HG02943 (cell line): ENCODE measurements around the gene FNDC3B.
A peak's percentile ranks its signal among the peaks of the same experiment; 100 is the strongest.

Experiments used
- ATAC-seq: cut with Tn5 transposase; IDR thresholded peaks from one replicate; pipeline ENCODE4 v1.9.1; 2021; ENCODE audit warnings: mild to moderate bottlenecking, low read depth, moderate library complexity; ENCODE audit not compliant: unreplicated experiment

FNDC3B gene

DNA sequence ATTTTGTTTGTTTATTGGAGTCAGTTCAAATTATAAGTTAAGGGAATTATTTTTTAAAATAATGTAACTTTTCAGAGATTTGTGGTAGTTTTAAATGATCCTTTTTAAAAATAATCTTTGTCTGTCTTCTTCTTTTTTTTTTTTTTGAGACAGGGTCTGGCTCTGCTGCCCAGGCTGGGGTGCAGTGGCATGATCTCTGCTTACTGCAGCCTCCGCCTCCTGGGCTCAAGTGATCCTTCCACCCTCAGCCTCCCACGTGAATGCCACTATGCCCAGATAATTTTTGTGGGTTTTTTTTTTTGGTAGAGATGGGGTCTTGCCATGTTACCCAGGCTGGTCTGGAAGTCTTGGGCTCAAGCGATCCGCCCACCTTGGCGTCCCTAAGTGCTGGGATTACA lies 12.6 kb downstream of the FNDC3B start:
- ATAC-seq, result no peak

DNA sequence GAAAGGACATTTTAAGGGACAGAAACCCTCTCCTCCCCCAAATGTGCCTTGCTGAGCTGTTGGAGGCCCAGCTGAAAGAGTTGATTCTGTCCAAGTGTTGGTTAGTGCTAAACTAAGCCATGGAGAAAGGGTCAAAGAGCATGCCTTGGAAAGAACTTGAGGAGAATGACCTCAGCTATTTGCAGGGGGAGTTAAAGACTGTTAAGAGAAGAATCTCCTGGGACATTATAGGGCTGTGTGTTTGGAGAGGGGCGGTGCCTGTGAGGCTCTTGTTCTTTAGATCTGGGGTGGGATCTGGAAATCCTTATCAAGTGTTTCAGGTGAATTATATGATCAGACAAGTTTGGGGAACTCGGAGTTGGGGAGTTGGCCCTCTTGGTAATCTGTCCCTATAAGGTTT lies 13.0 kb downstream of the FNDC3B start:
- no peak for ATAC-seq

DNA sequence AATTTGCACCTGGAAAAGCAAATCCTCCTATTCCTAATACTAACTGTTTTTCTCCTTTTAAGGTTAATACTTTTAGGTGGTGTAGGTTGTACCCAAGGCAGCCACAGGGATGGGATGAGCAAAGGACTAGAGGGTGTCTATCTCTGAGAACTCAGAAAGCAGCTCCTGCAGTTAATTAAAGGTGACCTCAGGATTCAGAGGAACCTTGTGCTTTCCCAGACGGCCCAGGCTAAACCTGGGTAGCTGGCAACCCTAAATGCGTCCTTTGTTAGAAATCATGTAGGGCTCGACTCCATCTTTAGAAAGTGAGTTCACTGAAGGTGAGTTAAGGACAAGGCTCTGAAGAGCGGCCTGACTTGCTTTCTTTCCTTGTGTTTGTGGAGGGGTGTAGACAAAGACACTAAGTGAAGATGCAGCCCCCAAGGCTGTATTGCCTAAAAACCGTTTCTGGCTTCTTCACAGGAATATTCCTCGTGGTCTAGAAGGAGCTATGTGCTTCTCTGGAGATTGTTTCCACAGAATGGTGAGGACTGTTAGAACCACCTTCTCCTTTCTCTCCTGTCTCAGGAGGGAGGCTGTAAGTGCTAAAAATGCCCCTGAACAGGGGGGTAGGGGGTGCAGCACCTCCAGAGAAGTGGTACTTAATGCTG lies 14.9 kb downstream of the FNDC3B start:
- ATAC-seq, result no peak

DNA sequence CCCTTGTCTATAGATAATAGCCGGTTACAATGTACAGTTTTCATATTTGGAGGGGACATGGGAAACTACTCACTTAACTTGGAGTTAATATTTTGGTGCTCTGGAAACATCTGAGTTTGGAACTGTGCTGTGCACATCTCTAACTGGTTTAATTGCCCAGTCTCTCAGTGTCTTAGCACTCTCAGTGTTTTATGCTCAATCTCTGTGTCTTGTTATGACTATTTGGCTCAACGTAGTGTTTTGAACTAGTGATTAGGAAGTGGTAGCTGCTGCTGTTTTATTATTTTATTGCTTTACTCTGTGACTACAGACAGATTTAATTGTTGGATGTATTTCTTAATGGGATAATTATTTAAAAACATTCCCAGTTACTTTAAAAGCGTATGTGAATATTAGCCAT lies 17.0 kb downstream of the FNDC3B start:
- ATAC-seq, result no peak

DNA sequence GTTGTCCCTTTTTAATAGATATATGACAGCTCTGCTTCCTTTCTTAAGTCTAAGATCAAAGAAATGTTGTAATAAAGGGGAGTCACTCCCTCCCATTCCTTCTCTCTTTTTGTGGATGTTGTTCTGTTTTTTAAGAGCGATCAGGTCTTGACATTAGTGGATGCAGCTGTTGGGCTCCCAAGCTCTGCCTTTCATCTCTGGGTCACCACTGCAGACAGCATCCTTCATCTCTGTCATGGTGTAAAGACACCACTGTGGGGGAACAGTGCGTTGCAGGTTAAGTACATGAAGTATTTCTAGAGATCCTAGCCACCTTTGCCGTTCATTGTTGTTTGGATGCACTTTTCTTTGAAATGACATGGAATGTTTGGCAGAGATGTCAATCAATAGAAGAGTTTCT lies 17.7 kb downstream of the FNDC3B start:
- no peak for ATAC-seq

DNA sequence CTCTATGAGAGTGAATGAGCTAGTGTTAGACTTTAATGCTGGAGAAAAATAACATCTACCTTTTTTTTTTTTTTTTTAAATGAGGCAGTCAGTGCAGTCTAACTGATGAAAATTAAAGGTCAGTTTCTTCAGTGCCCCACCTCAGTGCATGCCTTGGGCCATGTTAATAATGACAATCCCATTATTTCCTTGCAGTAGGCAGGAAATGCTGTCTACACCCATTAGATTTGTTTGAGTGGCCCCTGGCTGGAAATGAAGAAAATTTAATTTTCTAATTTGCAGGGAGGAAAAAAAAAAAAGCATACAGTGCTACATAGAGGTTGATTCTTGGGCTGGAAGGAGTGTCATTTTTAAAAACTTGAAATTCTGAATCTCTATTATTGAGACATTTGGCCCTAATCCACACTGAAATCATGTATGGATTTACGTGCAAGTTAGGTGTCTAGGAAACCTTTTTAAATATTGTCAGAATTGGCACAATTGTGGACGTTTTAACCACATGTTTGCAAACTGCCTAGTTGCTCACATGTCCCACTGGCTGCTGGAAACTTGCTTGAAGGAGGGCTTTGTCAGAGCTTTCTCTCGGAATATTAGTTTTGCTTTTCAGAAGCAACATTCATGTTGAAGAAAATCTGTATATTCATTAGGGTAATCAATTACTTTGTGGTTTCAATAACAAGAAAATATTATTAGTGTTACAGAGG lies 18.4 kb downstream of the FNDC3B start:
- no peak for ATAC-seq

DNA sequence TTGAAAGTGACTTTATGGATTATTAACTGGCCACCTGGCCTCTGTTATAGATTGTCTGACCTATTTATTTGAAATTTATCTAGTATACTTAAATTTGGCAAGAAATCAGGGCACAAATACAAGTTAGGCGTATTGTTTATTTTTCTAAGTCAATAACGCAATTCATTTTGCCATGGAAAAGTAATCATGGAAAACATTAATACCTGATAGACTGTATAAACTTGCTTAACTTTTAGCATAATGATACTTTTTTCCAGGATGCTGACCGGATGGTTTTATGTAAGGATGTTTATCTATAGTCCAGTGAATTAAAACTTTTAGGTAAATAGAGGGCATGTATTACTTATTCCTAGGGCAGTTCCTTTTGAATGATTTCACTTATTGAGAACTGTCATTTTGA lies 20.2 kb downstream of the FNDC3B start:
- no peak for ATAC-seq

DNA sequence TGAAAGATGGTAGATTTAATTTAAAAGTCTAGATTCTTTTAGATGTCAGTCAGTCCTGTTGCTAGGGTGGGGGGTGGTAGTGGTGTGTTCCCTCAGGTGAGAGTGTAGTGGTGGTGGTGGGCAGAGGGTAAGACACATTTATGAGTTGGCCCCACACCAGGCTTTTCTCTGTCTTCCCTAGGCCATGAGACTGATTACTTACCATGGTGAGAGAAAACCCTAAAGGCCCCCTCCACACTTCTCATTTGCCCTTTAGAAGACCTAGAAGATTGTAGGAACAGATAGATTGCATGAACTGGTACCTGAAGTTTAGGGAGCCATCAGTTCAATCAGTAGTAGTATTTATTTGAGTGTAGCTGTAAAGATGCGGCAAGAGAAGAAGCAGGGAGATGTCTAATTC lies 20.9 kb downstream of the FNDC3B start:
- ATAC-seq, result no peak

DNA sequence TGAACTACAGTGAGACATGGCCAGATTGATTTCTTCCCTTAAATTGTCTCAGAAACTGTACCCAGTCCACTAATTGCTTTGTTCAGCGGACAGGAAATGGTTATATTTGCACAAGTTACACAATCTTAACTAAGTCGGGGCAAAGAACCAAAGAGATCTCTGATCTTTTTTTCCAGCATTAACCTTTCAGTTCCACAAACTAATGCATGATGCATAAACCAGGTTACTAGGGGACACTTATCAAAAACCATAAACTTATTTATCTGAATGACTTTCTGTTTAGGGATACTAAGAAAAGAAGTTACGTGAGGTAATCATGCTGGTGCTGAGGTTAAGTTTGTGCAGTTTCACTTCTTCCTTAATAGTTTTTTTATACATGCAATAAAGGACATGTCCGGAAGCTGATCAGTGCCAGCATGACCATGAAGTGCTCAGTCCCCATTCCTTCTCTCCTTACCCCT lies 22.4 kb downstream of the FNDC3B start:
- peak; percentile 87 for ATAC-seq

DNA sequence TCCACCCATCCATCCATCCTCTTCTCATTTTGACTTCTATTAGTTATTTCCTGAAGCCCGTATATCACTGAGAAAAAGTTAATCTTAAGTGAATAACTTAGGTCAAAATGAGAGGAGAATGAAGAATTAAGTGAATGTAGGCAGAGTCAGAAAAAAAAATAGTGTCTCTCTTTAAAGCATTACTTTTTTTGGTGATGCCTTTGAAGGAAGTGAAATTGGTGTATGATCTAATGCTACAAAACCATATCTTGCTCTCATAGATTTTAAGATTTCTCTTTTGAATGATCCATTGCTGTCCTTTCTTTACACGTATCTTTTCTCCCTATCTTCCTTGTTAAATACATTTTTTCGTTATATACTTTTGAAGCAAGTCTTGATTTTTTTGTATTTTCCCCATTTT lies 23.4 kb downstream of the FNDC3B start:
- no peak for ATAC-seq

DNA sequence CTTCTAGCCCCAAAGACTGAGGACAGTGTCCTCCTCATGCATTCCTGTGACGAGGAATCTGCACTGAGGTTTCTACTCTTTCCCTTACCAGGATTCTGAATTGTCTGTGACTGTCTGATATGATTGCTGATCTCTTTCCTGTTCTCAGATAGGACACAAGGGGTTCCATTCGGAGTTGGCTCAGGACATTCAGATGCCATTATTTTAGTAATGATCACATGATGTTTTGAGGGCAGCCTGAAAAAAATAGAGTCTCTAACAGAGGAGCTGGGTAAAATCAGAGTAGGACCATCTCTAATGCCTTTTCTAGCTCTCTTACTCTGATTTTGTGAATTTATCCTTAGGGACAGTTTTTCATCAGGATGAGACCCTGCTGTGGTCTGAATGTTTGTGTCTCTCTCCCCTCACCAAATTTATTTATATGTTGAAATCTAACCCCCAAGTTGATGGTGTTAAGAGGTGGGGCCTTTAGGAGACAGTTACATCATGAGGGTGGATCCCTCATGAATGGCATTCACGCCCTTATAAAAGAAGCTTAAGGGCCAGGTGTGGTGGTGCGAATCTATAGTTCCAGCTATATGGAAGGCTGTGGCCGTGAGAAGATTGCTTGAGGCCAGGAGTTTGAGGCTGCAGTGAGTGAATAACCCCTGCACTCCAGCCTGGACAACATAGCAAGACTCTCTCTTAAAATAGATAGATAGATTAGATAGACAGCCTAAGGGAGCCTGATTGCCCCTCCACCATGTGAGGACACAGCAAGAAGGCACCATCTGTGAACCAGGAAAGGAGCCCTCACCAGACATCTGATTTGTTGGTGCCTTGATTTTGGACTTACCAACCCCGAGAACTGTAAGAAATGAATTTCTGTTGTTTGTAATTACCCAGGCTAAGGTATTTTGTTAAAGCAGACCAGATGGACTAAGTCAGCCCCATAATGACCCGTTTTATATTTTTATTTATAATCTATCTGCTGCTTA lies 24.4 kb downstream of the FNDC3B start:
- no peak for ATAC-seq

DNA sequence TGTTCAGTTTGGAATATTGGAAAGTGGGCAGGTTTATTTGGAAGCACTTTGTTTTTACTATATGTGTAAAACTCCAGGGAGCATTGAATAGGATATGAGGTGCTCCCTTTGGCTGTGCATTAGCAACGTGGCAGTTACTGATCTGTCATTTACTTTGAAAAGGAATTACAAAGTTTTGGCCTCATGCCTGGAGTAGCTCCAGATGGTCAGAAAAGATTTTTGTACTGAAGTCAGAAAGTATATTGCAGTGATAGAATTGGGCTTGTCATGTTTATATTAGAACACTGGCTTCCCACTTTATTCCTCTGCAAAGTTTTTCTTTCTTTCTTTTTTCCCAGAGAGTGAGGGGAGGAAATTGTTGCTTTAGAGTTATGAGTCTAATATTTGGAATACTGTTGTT lies 26.1 kb downstream of the FNDC3B start:
- no peak for ATAC-seq

DNA sequence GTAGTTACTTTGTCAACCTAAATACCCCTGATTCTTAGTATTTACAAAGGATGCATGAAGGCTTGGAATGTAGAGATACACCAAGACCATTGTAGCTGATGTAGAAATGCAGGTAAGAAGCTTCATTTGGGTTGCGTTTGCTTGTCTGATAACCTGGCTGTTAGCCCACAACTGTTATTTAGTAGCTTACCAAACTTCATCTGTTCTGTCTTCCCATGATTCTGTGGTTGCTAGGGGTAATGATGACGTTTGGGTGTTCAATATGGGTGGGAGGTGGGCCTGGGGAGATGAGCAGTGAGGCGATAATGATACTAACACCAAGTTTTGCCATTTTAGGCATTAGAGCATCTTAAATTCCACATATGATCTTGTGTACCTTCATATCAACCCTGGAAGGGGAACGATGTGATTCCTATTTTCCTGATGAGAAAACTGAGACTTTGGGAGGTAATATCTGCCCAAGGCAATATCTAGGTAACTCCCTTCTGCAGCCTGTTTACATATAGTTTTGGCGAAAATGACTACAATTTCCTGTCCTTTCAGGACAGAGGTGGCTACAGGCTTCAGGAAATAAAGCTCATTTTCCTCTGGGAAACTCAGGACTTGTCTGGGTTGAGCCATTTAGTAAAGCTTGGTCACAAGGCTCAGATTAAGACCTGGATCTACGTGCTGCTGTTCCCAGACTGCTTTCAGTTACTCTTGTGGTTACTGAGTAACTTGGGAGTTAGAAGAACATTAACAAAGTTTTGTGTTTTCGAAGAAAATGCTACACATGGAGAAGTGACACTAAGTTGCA lies 26.8 kb downstream of the FNDC3B start:
- no peak for ATAC-seq

DNA sequence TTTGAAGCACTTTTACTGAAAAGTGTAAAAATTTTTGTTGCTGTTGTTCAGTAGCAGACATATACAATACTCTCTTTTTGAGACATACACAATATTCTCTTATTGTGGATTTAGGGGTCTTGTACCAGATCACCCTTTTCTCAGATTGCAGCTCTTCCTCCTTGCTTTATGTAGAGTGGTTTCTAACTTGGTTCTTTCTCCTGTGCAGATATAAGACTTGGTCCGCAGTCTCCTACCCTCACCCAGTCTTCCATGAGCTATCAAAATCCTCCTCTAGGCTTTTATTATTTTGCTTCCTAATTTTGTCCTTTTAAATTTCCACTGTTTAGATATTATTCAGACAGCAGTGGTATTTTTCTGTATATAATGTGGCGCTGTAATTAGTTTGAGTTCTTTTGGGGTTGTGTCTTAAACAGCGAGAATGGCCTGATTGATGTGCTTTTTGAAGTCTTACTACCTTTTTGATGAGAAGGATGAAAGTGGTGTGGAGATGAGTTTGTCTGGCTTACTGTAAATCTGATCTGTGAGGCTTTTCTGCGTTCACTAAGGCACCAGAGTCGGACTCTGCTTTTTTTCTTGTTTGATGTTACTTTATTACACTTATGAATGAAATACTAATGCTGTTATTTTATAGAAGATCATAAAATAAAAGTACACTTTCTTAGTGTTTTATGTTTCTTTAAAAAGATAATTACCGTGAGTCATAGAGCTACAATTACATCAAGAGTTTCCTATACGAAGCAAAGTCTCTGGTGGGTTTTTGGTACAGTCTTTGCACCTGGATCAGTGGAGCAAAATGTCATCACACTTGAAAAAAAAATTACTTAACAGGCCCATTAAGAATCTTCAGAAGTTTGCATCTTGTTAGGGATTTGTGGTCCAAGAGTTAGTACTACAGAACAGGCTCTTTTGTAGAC lies 27.8 kb downstream of the FNDC3B start:
- ATAC-seq, result no peak

DNA sequence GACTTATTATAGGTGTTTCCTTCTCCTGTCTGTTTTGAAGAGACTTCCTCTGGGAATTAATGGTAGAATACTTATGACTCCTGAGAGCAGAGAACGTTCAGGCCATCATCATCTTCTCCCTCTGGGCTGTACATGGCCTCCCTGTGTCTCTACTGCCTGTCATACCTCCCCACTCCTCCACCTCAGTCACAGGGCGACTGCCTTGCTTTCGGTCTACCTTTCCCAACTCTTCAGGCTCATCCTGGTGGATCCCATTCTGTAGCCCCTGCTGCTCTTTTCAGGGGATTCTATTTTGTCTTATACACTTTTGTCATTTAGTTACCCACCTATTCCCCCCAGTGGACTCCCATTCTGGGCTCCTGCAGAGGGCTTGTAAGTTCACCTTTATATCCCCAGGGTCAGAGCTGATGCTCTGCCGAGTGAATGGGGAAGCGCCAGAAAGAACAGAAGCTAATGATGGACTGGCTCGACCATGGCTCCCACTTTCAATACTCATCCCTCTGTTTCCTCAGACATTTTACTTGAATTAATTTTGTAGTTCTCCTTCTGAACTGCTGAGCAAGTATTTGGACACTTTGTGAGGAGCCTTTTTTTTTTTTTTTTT lies 28.6 kb downstream of the FNDC3B start:
- no peak for ATAC-seq

DNA sequence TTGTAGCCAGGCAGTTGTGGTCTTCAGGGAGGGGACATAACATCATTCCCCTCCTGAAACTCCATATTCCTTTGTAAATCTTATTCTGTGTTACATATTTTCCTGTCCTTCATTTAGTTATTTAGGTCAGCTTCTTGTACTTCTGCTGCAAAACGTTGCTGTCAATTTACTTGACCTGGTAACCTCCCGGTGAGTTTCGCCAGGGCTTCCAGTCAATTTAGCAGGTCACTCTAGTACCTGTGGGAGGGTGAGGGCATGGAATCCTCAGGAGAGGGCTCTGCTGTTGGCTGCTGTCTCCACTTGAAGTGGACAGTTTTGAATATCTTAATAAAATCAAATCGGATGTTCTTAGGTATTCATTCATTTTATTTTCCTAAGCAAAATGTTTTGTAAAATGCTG lies 29.6 kb downstream of the FNDC3B start:
- no peak for ATAC-seq

DNA sequence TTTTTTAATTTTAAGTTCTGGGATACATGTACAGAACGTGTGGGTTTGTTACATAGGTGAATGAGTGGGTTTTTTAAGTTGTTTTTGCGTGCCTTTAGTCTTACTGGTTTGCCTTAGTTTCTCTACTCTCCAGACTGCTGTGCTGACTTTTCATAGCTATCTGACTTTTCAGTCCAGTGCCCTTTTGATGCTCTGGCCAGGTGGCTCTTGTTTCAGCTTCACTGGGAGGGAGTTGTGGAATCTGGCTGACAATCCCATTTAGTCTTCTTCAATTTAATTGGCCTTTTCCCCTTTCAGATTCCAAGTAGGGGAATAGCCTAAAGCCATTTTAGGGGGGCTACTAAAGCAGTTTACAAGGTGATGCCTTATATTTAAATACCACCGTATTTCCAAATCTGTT lies 30.1 kb downstream of the FNDC3B start:
- no peak for ATAC-seq

DNA sequence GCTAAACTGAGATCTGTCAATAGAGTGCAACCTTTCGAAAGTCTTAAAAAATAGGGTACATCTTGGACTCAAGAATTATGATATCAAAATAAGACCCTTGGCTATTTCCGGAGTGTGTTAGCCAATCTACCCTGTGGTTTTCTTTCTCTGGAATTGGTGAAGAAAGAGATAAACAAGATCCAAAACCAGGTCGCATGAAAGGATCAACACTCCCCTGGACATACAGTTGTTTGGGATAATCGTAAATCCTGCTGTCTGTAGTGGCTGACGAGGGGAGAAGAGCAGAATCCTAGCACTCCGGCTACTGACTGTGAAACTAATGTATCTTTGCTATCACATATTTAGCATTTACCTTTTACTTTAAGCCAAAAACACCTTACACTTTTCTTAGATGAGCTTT lies 30.9 kb downstream of the FNDC3B start:
- ATAC-seq, result no peak

DNA sequence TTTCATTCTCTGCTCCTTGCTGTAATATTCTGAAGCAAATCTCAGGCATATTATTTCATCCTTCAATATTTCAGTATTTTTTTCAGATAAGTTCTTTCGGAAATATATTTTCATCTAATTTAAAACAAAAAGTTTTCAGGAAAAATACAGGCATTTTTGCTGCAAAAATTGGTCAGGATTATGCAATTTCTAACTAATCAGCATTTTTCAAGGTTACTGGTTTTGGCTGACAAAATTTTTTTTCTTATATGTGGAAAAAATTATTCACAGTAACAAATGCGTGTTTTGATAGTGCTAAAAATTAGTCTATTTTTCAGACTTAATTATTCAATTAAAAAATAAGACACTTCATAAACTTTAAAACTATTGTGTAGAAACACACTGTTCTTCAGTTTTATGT lies 31.4 kb downstream of the FNDC3B start:
- no peak for ATAC-seq
